IMR-90 (cell line): ENCODE measurements around the gene ERGIC1. TPM values are rescaled to one million over a fixed set of nuclear protein-coding genes. Genes with fewer than 3 reads are reported as not detected.
A peak's percentile ranks its signal among the peaks of the same experiment; 100 is the strongest.

ENCODE experiments used
- ATAC-seq: fragments of 200-7000 bp; cut with Tn5 transposase; 2 replicates; pipeline ENCODE4 v1.9.1; 2020; ENCODE audit warnings: low read depth, mild to moderate bottlenecking, moderate library complexity
- BruUV-seq: library from RNA; stranded (reverse); fragments of 400-500 nt; replicated peaks from 2 replicates; lab custom pipeline; 2021; lab: Mats Ljungman, UMichigan
- CTCF ChIA-PET: fragments of 300-600 bp; formaldehyde crosslinking; extraction: SDS; loops from one replicate; lab custom pipeline; 2021; ENCODE audit warnings: antibody characterized with exemption; lab: Yijun Ruan, JAX
- POLR2A ChIA-PET: fragments of 300-600 bp; sonication (Branson Sonifier 250); formaldehyde crosslinking; loops from one replicate; lab custom pipeline; 2022; ENCODE audit warnings: antibody characterized with exemption; ENCODE audit not compliant: unreplicated experiment; lab: Charles Lee
- DNase-seq: peaks from one replicate; pipeline ENCODE4 v3.0.0; 2013
- H2AFZ ChIP-seq: replicated peaks from 2 replicates; pipeline ENCODE3; 2013; ENCODE audit warnings: low read length, mild to moderate bottlenecking; ENCODE audit not compliant: poor library complexity
- H2AK5ac ChIP-seq: 2 replicates; pipeline ENCODE4 v1.6.1; 2013; ENCODE audit warnings: low read depth, low read length, inconsistent platforms
- H2AK9ac ChIP-seq: replicated peaks from 2 replicates; pipeline ENCODE3; 2013; ENCODE audit warnings: mild to moderate bottlenecking, low read depth, low read length, moderate library complexity; ENCODE audit not compliant: poor library complexity
- H2BK120ac ChIP-seq: 2 replicates; pipeline ENCODE4 v1.6.1; 2013; ENCODE audit warnings: low read depth, low read length, inconsistent platforms
- H2BK15ac ChIP-seq: 3 replicates; pipeline ENCODE4 v1.6.1; 2013; ENCODE audit warnings: low read depth, low read length, inconsistent platforms
- H2BK20ac ChIP-seq: 2 replicates; pipeline ENCODE4 v1.6.1; 2013; ENCODE audit warnings: low read depth, mild to moderate bottlenecking, inconsistent platforms, low read length, moderate library complexity
- H2BK5ac ChIP-seq: 2 replicates; pipeline ENCODE4 v1.6.1; 2013; ENCODE audit warnings: mild to moderate bottlenecking, low read depth, low read length, inconsistent platforms; ENCODE audit not compliant: poor library complexity, severe bottlenecking
- H3K14ac ChIP-seq: replicated peaks from 2 replicates; pipeline ENCODE4 v1.6.1; 2013; ENCODE audit warnings: low read depth, low read length, inconsistent platforms
- H3K18ac ChIP-seq: 2 replicates; pipeline ENCODE4 v1.6.1; 2013; ENCODE audit warnings: low read depth, low read length, control low read depth
- H3K23ac ChIP-seq: 2 replicates; pipeline ENCODE4 v1.6.1; 2013; ENCODE audit warnings: low read depth, low read length, inconsistent platforms
- H3K27ac ChIP-seq: 2 replicates; pipeline ENCODE4 v1.5.1; 2013; ENCODE audit warnings: mild to moderate bottlenecking, control low read depth, low read length; ENCODE audit not compliant: insufficient read depth
- H3K27me3 ChIP-seq: 2 replicates; pipeline ENCODE4 v1.6.1; 2013; ENCODE audit warnings: low read length; ENCODE audit not compliant: control insufficient read depth, insufficient read depth
- H3K36me3 ChIP-seq: 2 replicates; pipeline ENCODE4 v1.6.1; 2013; ENCODE audit warnings: low read length, mixed read lengths; ENCODE audit not compliant: control insufficient read depth, insufficient read depth
- H3K4ac ChIP-seq: 2 replicates; pipeline ENCODE4 v1.6.1; 2013; ENCODE audit warnings: low read depth, low read length, inconsistent platforms
- H3K4me1 ChIP-seq: 2 replicates; pipeline ENCODE4 v1.6.1; 2013; ENCODE audit warnings: low read length, mixed read lengths; ENCODE audit not compliant: control insufficient read depth, insufficient read depth
- H3K4me2 ChIP-seq: 2 replicates; pipeline ENCODE4 v1.6.1; 2013; ENCODE audit warnings: low read depth, mild to moderate bottlenecking, control low read depth, low read length, moderate library complexity
- H3K4me3 ChIP-seq: 2 replicates; pipeline ENCODE4 v1.5.1; 2013; ENCODE audit warnings: low read depth, mild to moderate bottlenecking, control low read depth, low read length, moderate library complexity; ENCODE audit not compliant: insufficient read depth
- H3K56ac ChIP-seq: 2 replicates; pipeline ENCODE4 v1.6.1; 2013; ENCODE audit warnings: low read length, inconsistent platforms; ENCODE audit not compliant: insufficient read depth; ENCODE audit errors: extremely low read depth
- H3K79me1 ChIP-seq, 2 experiments: 2 replicates each; pipeline ENCODE4 v1.6.1; 2013; ENCODE audit warnings: low read length in 2 of 2, inconsistent platforms in 1 of 2, low read depth in 1 of 2
- H3K9ac ChIP-seq: 2 replicates; pipeline ENCODE4 v1.6.1; 2013; ENCODE audit warnings: low read depth, low read length, control low read depth
- H3K9me1 ChIP-seq: 2 replicates; pipeline ENCODE4 v1.6.1; 2013; ENCODE audit warnings: low read length, inconsistent platforms; ENCODE audit not compliant: insufficient read depth
- H3K9me3 ChIP-seq: 2 replicates; pipeline ENCODE4 v1.6.1; 2013; ENCODE audit warnings: low read length; ENCODE audit not compliant: control insufficient read depth, insufficient read depth
- H4K20me1 ChIP-seq: 2 replicates; pipeline ENCODE4 v1.6.1; 2013; ENCODE audit warnings: low read length, inconsistent platforms; ENCODE audit not compliant: insufficient read depth
- H4K5ac ChIP-seq: 2 replicates; pipeline ENCODE4 v1.6.1; 2013; ENCODE audit warnings: mild to moderate bottlenecking, low read depth, low read length, control low read depth
- H4K8ac ChIP-seq, 2 experiments: 2 replicates each; pipeline ENCODE4 v1.6.1; 2013; ENCODE audit warnings: low read depth in 2 of 2, low read length in 2 of 2, control low read depth in 1 of 2, inconsistent platforms in 1 of 2
- H4K91ac ChIP-seq: 2 replicates; pipeline ENCODE4 v1.6.1; 2013; ENCODE audit warnings: low read depth, low read length, inconsistent platforms; ENCODE audit not compliant: insufficient read depth
- BHLHE40 ChIP-seq: fragments of 150-350 bp; IDR thresholded peaks from 2 replicates; pipeline ENCODE4 v1.6.1; 2016; ENCODE audit warnings: mild to moderate bottlenecking, low read depth, low read length
- POLR2A ChIP-seq: IDR thresholded peaks from 2 replicates; pipeline ENCODE4 v1.6.1; 2012; ENCODE audit warnings: mild to moderate bottlenecking, low read depth, low read length
- WGBS, 2 experiments: methylation state at CpG; one replicate each; pipeline versions ENCODE4 v1.1.5 to v1.1.7; 2013; ENCODE audit warnings: missing lambda C conversion rate in 2 of 2; ENCODE audit not compliant: insufficient read length in 1 of 2; ENCODE audit errors: extremely low coverage in 2 of 2; 5-methylcytosine and 5-hydroxymethylcytosine counted together
- dilution Hi-C: fragments of 300-500 bp; cut with HindIII; formaldehyde crosslinking; loops from one replicate; pipeline ENCODE4 v1.14.3; 2018; ENCODE audit warnings: low sequenced_read_pairs; ENCODE audit not compliant: unreplicated experiment
- in situ Hi-C: fragments of 300-500 bp; cut with MboI; formaldehyde crosslinking; loops from 3 replicates; pipeline ENCODE4 v1.14.3; 2019; ENCODE audit warnings: low sequenced_read_pairs, inconsistent platforms, mixed read lengths
- intact Hi-C: fragments of 100-400 bp; cut with micrococcal nuclease; formaldehyde crosslinking; loops from 2 replicates; pipeline ENCODE4 v1.10.0; 2022
- polyA plus RNA-seq, 3 experiments: library from polyadenylated mRNA; depleted of rRNA; stranded (reverse); fragments of >200 nt; gene quantifications; 2 replicates each; pipeline ENCODE4 v1.2.3, GENCODE V29; 2012; ENCODE audit warnings: low replicate concordance in 1 of 3
- total RNA-seq: library from RNA; depleted of rRNA; stranded (reverse); fragments of >200 nt; gene quantifications from 2 replicates; pipeline ENCODE4 v1.2.3, GENCODE V29; 2012
- TF ChIP-seq, protein P1 (sequence below): fragments of 150-350 bp; IDR thresholded peaks from 2 replicates; pipeline ENCODE4 v1.6.1; 2017; ENCODE audit warnings: mild to moderate bottlenecking, antibody characterized with exemption, low read length, low read depth

The ERGIC1 gene
- total and polyA plus RNA-seq, 2 of the 4 experiments (the other 2 are of a cell fraction): 134 to 192 TPM

DNA sequence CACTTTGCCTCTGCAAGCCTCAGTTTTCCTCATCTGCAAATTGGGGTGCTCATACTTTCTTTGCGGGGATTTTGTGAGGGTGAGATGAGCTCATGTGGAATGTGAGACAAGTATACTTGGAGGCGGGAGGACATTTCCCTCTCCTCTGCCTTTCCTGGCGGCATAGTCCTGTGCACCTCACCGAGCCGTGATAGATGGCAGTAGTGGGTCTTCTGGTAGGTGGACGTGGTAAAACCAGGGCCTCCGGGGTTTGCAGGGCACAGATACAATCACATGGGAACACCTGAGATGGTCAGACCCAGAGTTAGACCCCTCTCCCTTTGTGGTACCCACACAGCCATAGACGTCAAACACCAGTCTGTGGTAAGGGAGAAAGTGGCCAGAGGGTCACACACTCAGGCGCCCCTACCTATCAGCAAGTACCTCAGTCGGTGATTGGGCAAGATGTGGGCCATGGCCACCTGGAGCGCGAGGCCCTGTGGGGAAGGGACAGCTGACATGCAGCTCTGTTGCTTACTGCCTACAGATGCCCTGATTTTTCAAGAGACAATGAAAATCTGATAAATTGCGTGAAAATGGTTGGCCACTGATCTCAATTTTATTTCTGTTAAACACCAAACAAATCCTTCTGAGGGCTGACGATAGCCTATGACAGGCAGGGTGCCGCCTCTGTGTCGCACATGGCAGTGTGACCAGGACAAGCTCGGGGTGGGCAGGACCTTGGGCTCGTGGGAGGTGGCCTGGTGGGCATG, 9.9 kb downstream of the ERGIC1 start:
- intact Hi-C loops: no loop called here
- in situ Hi-C loops: no loop called here
- dilution Hi-C loops: no loop called here

More for the DNA sequence above, 9.9 kb downstream of the ERGIC1 start:
- Histone ChIP-seq H3K79me1 (peaks cover 8 to 89% of the 10 kb centered on the region in 2 experiments; a peak in 3 of 4 replicates), H3K27ac (no peak overlapping the region), H3K14ac (no peak overlapping the region), H3K56ac (no peak overlapping the region), H3K27me3 (no peaks in the 10 kb centered on the region), H2AK5ac (no peak overlapping the region), H3K23ac (no peak overlapping the region), H2AK9ac (peak overlapping the region; percentile 20), H4K8ac (no peak overlapping the region), H2BK15ac (no peak overlapping the region), H3K36me3 (peaks cover 15% of the 10 kb centered on the region), H3K9ac (no peak overlapping the region), H4K91ac (no peak overlapping the region), H4K5ac (no peak overlapping the region), H3K9me3 (no peaks in the 10 kb centered on the region), H3K18ac (no peak overlapping the region), H3K9me1 (peaks cover 32% of the 10 kb centered on the region), H4K20me1 (peaks cover 46% of the 10 kb centered on the region), H3K4me2 (no peak overlapping the region), H3K4me1 (peaks cover 15% of the 10 kb centered on the region), H3K4ac (no peak overlapping the region), H2BK5ac (no peak overlapping the region), H2AFZ (no peak overlapping the region), H3K4me3 (no peak overlapping the region), H2BK20ac (no peak overlapping the region), H2BK120ac (no peak overlapping the region)
- TF ChIP-seq, protein P1, sequence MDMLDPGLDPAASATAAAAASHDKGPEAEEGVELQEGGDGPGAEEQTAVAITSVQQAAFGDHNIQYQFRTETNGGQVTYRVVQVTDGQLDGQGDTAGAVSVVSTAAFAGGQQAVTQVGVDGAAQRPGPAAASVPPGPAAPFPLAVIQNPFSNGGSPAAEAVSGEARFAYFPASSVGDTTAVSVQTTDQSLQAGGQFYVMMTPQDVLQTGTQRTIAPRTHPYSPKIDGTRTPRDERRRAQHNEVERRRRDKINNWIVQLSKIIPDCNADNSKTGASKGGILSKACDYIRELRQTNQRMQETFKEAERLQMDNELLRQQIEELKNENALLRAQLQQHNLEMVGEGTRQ: no peak
- TF ChIP-seq POLR2A (0 out of 2 replicates have a peak, but pooled peaks have one; percentile 32), BHLHE40 (no peak)
- CTCF ChIA-PET: no interaction called here
- POLR2A ChIA-PET: no interaction called here
- ATAC-seq: no peak
- DNase-seq: no peak
- BruUV-seq: no TSS peak
- WGBS, 2 experiments: 91% methylated on average over 4 of the region's 18 CpGs; no CpG with 5 or more reads in 1 of the 2 experiments
